CD14-positive monocyte (primary cell): ENCODE results near the gene IL12A. TPM values are rescaled to one million over a fixed set of nuclear protein-coding genes. Genes with fewer than 3 reads are reported as not detected.

Experiments
- DNase-seq, 3 donors: peaks; one replicate each; pipeline ENCODE4 v3.0.0-alpha.2; 2011 to 2022
- H2AFZ ChIP-seq: 2 replicates; pipeline ENCODE4 v1.6.0; 2012; ENCODE audit warnings: mild to moderate bottlenecking, low read depth, low read length, inconsistent platforms; ENCODE audit not compliant: insufficient read depth, poor library complexity, severe bottlenecking
- H3K27ac ChIP-seq, 2 donors: 1 replicate in 1 of 2; 2 replicates in 1 of 2; pipeline ENCODE4 v1.5.1; 2012 to 2013; ENCODE audit warnings: low read length in 2 of 2, control low read depth in 1 of 2, inconsistent platforms in 1 of 2, low read depth in 1 of 2, mild to moderate bottlenecking in 1 of 2
- H3K27me3 ChIP-seq, 2 donors: one replicate each; pipeline versions ENCODE4 v1.6.0 to v1.6.1; 2011 to 2013; ENCODE audit warnings: low read length in 2 of 2; ENCODE audit not compliant: control insufficient read depth in 2 of 2, insufficient read depth in 2 of 2
- H3K36me3 ChIP-seq, 2 donors: replicated peaks in 1 of 2; 1 replicate in 1 of 2; 2 replicates in 1 of 2; pipeline versions ENCODE4 v1.5.1 to v1.6.1; 2012 to 2013; ENCODE audit warnings: low read length in 2 of 2, control low read depth in 1 of 2, inconsistent platforms in 1 of 2, mild to moderate bottlenecking in 1 of 2; ENCODE audit not compliant: insufficient read depth in 2 of 2, control insufficient read depth in 1 of 2
- H3K4me1 ChIP-seq, 2 donors: 1 replicate in 1 of 2; 2 replicates in 1 of 2; pipeline versions ENCODE4 v1.5.1 to v1.6.1; 2012 to 2013; ENCODE audit warnings: low read length in 2 of 2, control low read depth in 1 of 2, inconsistent platforms in 1 of 2, mild to moderate bottlenecking in 1 of 2, moderate library complexity in 1 of 2; ENCODE audit not compliant: insufficient read depth in 2 of 2, control insufficient read depth in 1 of 2
- H3K4me2 ChIP-seq: replicated peaks from 2 replicates; pipeline ENCODE3; 2012; ENCODE audit warnings: low read length, moderate library complexity, mild to moderate bottlenecking; ENCODE audit not compliant: poor library complexity, severe bottlenecking; ENCODE audit errors: extremely low read depth
- H3K4me3 ChIP-seq, 3 experiments: fragments of 200-600 bp in 1 of 3; sonication (generic) in 1 of 3; replicated peaks in 1 of 3; 1 replicate in 2 of 3; 2 replicates in 1 of 3; pipeline ENCODE4 v1.5.1; 2011 to 2013; ENCODE audit warnings: low read length in 3 of 3, mild to moderate bottlenecking in 3 of 3, control low read depth in 2 of 3, low read depth in 2 of 3, inconsistent platforms in 1 of 3, moderate library complexity in 1 of 3
- H3K79me2 ChIP-seq: 2 replicates; pipeline ENCODE4 v1.6.0; 2012; ENCODE audit warnings: mild to moderate bottlenecking, control low read depth, inconsistent platforms, low read length, moderate library complexity; ENCODE audit not compliant: insufficient read depth
- H3K9ac ChIP-seq: 2 replicates; pipeline ENCODE4 v1.6.0; 2017; ENCODE audit warnings: low read length, mild to moderate bottlenecking; ENCODE audit not compliant: insufficient read depth, poor library complexity, severe bottlenecking
- H3K9me3 ChIP-seq, 2 donors: replicated peaks in 1 of 2; 1 replicate in 1 of 2; 2 replicates in 1 of 2; pipeline versions ENCODE4 v1.5.1 to v1.6.1; 2012 to 2013; ENCODE audit warnings: low read length in 2 of 2, control low read depth in 1 of 2; ENCODE audit not compliant: control insufficient read depth in 1 of 2, insufficient read depth in 1 of 2
- H4K20me1 ChIP-seq: 2 replicates; pipeline ENCODE4 v1.6.0; 2012; ENCODE audit warnings: mild to moderate bottlenecking, low read length, control low read depth, moderate library complexity; ENCODE audit not compliant: insufficient read depth
- H3K27ac Mint-ChIP-seq, 7 donors: one replicate each; pipeline ENCODE4 v1.8.0; 2020; ENCODE audit warnings: mild to moderate bottlenecking in 7 of 7, mixed read lengths in 7 of 7, moderate library complexity in 6 of 7, inconsistent platforms in 2 of 7
- H3K27me3 Mint-ChIP-seq, 3 donors: one replicate each; pipeline ENCODE4 v1.8.0; 2021 to 2022; ENCODE audit warnings: low read depth in 3 of 3, mild to moderate bottlenecking in 3 of 3, mixed read lengths in 3 of 3, moderate library complexity in 3 of 3, inconsistent platforms in 1 of 3
- H3K36me3 Mint-ChIP-seq, 2 donors: one replicate each; pipeline ENCODE4 v1.8.0; 2020; ENCODE audit warnings: mixed read lengths in 2 of 2, inconsistent platforms in 1 of 2, mild to moderate bottlenecking in 1 of 2
- H3K4me1 Mint-ChIP-seq: one replicate; pipeline ENCODE4 v1.8.0; 2020; ENCODE audit warnings: mild to moderate bottlenecking, mixed read lengths
- H3K4me3 Mint-ChIP-seq, 2 donors: one replicate each; pipeline ENCODE4 v1.8.0; 2020; ENCODE audit warnings: mild to moderate bottlenecking in 2 of 2, mixed read lengths in 2 of 2, moderate library complexity in 1 of 2
- H3K9me3 Mint-ChIP-seq, 7 donors: one replicate each; pipeline ENCODE4 v1.8.0; 2020 to 2022; ENCODE audit warnings: mixed read lengths in 7 of 7, mild to moderate bottlenecking in 6 of 7, moderate library complexity in 6 of 7, inconsistent platforms in 2 of 7
- WGBS: methylation state at CpG from one replicate; pipeline ENCODE4 v1.1.5; 2013; ENCODE audit warnings: missing lambda C conversion rate; ENCODE audit not compliant: insufficient coverage; 5-methylcytosine and 5-hydroxymethylcytosine counted together
- intact Hi-C, 2 donors: fragments of 100-400 bp; cut with micrococcal nuclease; formaldehyde crosslinking; loops; one replicate each; pipeline versions ENCODE4 v1.15.0 to v1.15.1; 2023
- polyA plus RNA-seq, 3 donors: library from polyadenylated mRNA; depleted of rRNA in 1 of 3; unstranded in 2 of 3; stranded (reverse) in 1 of 3; fragments of 300-500 nt in 2 of 3; fragments of >200 nt in 1 of 3; fragmentation: Illumina TruSeq in 2 of 3; gene quantifications; 1 replicate in 2 of 3; 2 replicates in 1 of 3; pipeline ENCODE4 v1.2.3, GENCODE V29; 2012 to 2021
- TF ChIP-seq, protein P1 (sequence below): fragments of 200-600 bp; IDR thresholded peaks from one replicate; pipeline ENCODE4 v1.8.0; 2022; ENCODE audit warnings: antibody characterized with exemption, mild to moderate bottlenecking

IL12A gene
- polyA plus RNA-seq, 3 donors: 0.24 to 0.67 TPM; not detected in 1

DNA sequence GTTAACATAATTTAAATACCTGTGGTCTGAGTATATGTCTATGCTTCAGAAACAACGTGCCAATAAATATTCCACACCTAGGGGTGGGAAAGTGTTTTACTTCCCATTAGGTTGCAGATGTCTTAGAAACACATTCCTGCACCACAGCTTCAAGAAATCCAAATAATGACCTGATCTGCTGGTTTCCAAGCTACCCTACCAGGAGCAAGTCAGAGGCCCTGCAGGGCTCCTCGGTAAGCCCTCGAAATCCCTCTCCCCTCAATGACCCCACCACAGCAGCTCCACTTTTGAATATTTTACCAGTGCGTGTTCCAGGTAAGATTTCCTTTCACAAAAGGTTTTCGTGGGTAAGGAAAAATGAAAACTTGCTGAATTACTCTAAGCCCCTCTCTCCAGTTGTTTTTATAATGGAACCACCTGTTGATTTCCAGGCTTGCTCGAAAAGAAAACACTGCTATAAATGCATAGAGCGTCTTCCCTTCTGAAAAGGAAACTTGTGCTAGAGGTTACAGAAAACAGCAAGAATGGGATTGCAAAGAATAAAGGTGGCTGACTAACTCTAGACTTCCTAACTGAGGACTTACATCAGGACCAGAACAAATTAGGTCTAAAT lies 12.6 kb downstream of the IL12A start:
- 100% methylated on average over 4 of the region's 7 CpGs for WGBS
- intact Hi-C loops: loop anchor here in 1 of 2 donors (10.0 kb wide), 1 partner anchor 76 kb away; no protein-coding TSS in a partner anchor
- no peak overlapping the region for H3K4me3 ChIP-seq
- H3K4me2 ChIP-seq: no peak overlapping the region
- no peaks in the 10 kb centered on the region for H3K79me2 ChIP-seq
- H3K36me3 ChIP-seq: no peaks in the 10 kb centered on the region
- H3K27ac ChIP-seq: no peak overlapping the region
- H3K9ac ChIP-seq: no peak overlapping the region
- TF ChIP-seq, protein P1, sequence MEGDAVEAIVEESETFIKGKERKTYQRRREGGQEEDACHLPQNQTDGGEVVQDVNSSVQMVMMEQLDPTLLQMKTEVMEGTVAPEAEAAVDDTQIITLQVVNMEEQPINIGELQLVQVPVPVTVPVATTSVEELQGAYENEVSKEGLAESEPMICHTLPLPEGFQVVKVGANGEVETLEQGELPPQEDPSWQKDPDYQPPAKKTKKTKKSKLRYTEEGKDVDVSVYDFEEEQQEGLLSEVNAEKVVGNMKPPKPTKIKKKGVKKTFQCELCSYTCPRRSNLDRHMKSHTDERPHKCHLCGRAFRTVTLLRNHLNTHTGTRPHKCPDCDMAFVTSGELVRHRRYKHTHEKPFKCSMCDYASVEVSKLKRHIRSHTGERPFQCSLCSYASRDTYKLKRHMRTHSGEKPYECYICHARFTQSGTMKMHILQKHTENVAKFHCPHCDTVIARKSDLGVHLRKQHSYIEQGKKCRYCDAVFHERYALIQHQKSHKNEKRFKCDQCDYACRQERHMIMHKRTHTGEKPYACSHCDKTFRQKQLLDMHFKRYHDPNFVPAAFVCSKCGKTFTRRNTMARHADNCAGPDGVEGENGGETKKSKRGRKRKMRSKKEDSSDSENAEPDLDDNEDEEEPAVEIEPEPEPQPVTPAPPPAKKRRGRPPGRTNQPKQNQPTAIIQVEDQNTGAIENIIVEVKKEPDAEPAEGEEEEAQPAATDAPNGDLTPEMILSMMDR: no peak
- H3K27ac Mint-ChIP-seq: peak overlapping the region in 1 of 7 donors; percentile 36
- H3K27me3 Mint-ChIP-seq: peaks cover 0 to 4% (median 0%) of the 10 kb centered on the region in 3 donors
- H3K9me3 Mint-ChIP-seq: peaks cover 0 to 2% (median 0%) of the 10 kb centered on the region in 7 donors
- H3K4me3 Mint-ChIP-seq: no peak overlapping the region
- peaks cover 10% of the 10 kb centered on the region for H3K4me1 Mint-ChIP-seq
- H3K4me1 ChIP-seq: peaks cover 0 to under 1% of the 10 kb centered on the region in 2 donors
- H4K20me1 ChIP-seq: no peaks in the 10 kb centered on the region
- no peaks in the 10 kb centered on the region for H3K36me3 Mint-ChIP-seq
- no peaks in the 10 kb centered on the region for H3K9me3 ChIP-seq
- no peaks in the 10 kb centered on the region for H3K27me3 ChIP-seq
- no peak for DNase-seq
- no peak overlapping the region for H2AFZ ChIP-seq

DNA sequence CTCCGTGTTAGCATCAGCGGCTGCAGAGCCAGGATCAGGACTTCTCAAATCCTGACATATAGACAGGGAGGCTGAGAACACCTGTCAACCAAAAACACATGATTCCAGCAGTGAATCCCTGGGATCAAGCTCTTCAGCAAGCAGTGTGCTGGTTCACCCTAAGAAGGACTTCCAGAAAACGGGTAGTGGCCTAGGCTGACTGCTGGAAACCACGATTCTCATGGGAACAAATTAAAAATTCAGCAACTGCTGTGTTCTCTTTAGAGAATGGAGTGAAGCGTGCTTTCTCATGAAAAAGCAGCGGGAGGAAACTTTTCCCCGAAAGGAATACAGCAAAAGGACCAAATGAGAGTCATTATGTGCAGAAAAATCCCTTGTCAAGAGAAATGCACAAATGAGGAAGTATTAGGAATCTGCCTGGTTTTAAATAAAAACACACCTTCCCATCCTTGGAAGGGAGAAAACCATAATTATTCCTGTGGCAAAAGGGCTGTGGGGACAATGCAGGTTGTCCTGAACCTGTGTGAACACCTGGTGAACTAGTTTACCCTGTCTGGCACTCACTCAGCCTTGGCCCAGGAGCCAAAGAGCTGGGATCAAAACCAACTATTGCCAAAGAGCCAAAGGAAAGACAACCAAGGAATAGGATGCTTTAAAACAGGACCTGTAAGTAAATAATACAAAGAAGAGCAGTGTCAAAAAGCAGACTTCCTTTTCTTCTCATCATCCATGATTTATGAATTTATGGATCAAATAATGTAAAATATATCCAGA lies 13.4 kb downstream of the IL12A start:
- H3K27me3 Mint-ChIP-seq: peaks cover 0 to 4% (median 0%) of the 10 kb centered on the region in 3 donors
- TF ChIP-seq, protein P1: no peak
- intact Hi-C loops: loop anchor here in 1 of 2 donors (2.0 to 10.0 kb wide), 2 partner anchors 77 to 117 kb away; no protein-coding TSS in a partner anchor
- Histone ChIP-seq H3K27me3 (no peaks in the 10 kb centered on the region), H2AFZ (no peak overlapping the region), H3K27ac (no peak overlapping the region), H3K4me2 (no peak overlapping the region), H3K4me1 (peaks cover 2 to 4% of the 10 kb centered on the region in 2 donors), H3K9me3 (no peaks in the 10 kb centered on the region), H3K36me3 (no peaks in the 10 kb centered on the region), H3K9ac (no peak overlapping the region), H4K20me1 (no peaks in the 10 kb centered on the region), H3K79me2 (no peaks in the 10 kb centered on the region), H3K4me3 (no peak overlapping the region)
- 84% methylated on average over 5 of the region's 7 CpGs for WGBS
- peaks cover 14% of the 10 kb centered on the region for H3K4me1 Mint-ChIP-seq
- H3K27ac Mint-ChIP-seq: peak overlapping the region in 2 of 7 donors; percentile 60 to 70
- no peak overlapping the region for H3K4me3 Mint-ChIP-seq
- H3K36me3 Mint-ChIP-seq: no peaks in the 10 kb centered on the region
- H3K9me3 Mint-ChIP-seq: peaks cover 0 to 2% (median 0%) of the 10 kb centered on the region in 7 donors
- no peak for DNase-seq
